MG63 (cell line): Measurements from ENCODE around the gene KCNMA1. TPM values are rescaled to one million over a fixed set of nuclear protein-coding genes. Genes with fewer than 3 reads are reported as not detected.

Experiments
- DNase-seq: peaks from one replicate; pipeline ENCODE4 v3.0.0-alpha.2; 2020
- H3K27me3 ChIP-seq: fragments of 250-450 bp; sonication (Bioruptor Pico); 2 replicates; pipeline ENCODE4 v1.5.1; 2020; ENCODE audit warnings: mild to moderate bottlenecking, moderate library complexity
- H3K36me3 ChIP-seq: fragments of 250-450 bp; sonication (Bioruptor Pico); 2 replicates; pipeline ENCODE4 v1.5.1; 2020; ENCODE audit warnings: mild to moderate bottlenecking, moderate library complexity
- H3K4me3 ChIP-seq: fragments of 250-450 bp; sonication (Bioruptor Pico); 2 replicates; pipeline ENCODE4 v1.5.1; 2020; ENCODE audit warnings: mild to moderate bottlenecking, moderate library complexity
- H3K9me3 ChIP-seq: fragments of 250-450 bp; sonication (Bioruptor Pico); 2 replicates; pipeline ENCODE4 v1.5.1; 2020; ENCODE audit warnings: mild to moderate bottlenecking, moderate library complexity
- total RNA-seq: library from RNA; depleted of rRNA; stranded (reverse); fragments of >200 nt; shearing (Covaris generic); gene quantifications from 2 replicates; pipeline ENCODE4 v1.2.3, GENCODE V29; 2014; ENCODE audit warnings: low replicate concordance

Gene KCNMA1
- total RNA-seq, 1 experiment from 2014 or later = 40.8 TPM

DNA sequence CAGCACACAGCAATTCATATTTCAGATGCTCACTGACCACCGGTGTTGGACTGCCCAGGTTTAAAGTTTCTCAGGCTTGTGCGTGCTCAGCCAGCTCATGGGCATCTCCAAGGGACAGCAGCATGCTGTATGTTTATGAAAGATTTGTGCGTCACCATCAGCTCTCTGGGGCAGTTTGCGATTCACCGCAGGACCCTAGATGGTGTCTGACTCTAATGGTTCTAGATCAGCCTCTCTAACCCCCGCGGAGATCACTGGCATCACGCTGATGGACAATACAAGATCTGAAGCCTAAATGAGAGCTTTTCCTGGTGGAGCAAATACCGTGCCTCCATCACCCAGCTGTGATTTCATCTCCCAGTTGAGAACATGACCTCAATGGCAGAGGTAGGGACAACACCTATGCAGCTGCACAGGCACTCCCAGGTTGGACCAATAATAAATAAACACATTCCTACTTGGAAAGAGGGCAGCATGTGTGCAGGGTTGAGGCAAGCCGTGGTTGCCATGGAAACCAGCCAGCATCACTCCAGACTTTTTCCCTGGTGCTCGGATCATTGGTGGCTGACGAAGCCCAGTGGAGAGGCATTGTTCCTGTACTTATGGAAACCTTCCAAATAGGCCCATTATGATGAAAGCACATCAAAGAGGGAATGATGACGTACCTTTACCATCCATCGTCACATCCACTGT is 253.6 kb downstream of the KCNMA1 start:
- H3K36me3 ChIP-seq = peaks cover 9% of the 10 kb centered on the region
- DNase-seq = no peak
- H3K27me3 ChIP-seq = no peaks in the 10 kb centered on the region
- H3K4me3 ChIP-seq = no peak overlapping the region
- no peaks in the 10 kb centered on the region for H3K9me3 ChIP-seq

DNA sequence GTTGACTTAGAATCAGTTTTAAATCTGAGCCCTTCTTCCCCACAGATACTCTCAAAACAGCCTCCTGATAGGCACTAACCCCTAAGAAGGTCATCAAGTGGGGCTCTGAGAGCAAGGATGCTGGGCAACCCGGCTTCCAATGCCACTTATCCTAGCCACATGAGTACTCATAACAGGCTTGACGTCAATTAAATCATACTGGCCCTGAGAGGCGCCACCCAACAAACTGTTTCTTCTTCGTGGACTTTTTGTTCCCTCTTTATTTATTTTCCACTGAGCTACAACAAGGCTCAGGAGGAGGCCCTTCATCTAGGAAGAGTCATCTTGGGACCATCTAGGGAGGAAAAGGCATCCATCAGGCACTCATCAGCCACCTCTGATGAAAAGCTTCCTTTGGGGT is 255.9 kb downstream of the KCNMA1 start:
- no peaks in the 10 kb centered on the region for H3K9me3 ChIP-seq
- DNase-seq = no peak
- no peaks in the 10 kb centered on the region for H3K27me3 ChIP-seq
- no peak overlapping the region for H3K4me3 ChIP-seq
- H3K36me3 ChIP-seq = peaks cover 7% of the 10 kb centered on the region

DNA sequence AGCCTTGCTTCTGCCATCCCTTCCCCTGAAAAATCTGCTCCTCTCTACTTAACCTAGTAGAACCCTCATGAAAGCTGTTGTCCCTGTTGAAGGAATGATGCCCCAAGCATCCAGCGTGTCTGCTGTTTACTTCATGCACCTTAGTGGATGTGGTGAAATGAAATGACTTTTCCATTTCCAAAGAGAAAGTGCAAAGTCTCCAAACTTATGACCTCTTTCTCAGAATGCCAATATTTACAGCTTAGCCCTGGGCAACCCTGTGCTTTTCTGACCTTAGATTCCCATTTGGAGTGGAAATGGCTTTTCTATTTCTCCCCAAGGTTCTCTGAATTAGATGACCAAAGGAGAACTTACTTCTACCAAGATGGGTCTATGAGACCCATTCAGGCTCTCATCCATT is 256.9 kb downstream of the KCNMA1 start:
- Histone ChIP-seq H3K27me3 (no peaks in the 10 kb centered on the region), H3K36me3 (peaks cover 6% of the 10 kb centered on the region), H3K4me3 (no peak overlapping the region), H3K9me3 (no peaks in the 10 kb centered on the region)
- no peak for DNase-seq

DNA sequence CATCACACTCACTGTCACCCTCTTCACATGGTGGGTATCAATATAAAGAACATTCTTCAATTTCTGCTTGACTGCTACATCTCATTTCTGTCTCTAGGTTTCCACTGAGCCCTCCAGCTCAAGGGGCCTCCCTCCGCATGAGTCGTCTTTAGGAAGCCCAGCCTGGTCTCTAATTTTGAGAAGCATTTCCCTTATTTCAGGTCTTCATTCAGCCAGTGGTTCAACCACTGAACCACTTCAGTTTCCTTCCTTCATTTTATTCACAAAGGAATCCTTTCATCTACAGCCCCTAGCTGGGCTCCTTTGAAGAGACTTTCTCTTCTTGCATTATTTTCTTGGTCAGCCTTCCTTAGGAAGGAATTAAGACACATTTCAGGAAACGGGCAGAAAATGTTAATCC is 257.4 kb downstream of the KCNMA1 start:
- Histone ChIP-seq H3K36me3 (peaks cover 6% of the 10 kb centered on the region), H3K27me3 (no peaks in the 10 kb centered on the region), H3K9me3 (no peaks in the 10 kb centered on the region), H3K4me3 (no peak overlapping the region)
- DNase-seq = no peak

DNA sequence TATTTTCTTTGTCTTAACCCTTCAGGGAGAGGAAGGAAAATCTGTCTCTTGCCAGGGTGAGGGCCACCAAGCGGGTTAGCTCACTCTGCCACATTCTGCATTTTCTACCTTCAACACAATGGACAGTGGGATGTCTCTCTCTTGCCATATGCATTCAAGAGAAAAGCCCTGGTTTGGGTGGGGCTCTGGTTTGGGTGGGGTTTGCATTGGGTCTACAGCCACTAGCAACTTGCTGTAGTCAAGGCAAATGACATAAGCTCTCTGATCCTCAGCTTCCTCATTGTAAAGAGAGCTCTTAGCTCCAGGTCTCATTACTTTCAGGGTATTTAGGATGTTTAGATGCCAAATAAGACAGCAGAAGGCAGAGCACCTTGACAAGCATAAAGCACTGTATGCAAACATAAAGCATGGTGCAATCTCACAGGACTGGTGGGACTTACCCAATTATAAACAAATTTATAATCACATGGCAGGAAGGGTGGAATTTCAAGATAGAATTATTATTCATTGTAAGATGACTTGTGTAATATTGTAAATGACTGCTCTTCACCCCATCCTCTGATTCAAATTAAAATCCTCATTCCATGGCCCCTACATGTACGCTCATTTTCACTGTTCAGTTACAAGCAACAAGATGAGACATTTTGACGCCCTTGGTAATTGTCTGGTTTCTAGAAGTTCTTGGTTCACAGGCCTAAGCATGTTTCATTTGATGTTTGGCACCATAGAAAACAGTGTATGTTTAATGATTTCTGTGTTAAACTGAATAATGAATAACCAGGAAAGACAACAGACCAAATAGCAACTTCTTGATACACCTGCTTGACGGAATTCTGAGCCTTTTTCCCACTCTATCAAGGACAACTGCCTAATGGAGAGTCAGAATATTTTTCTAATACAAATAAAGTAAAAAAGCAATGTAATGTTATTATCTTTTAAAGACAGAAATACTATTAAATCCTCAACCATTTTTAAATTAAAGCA is 258.9 kb downstream of the KCNMA1 start:
- no peak for DNase-seq
- Histone ChIP-seq H3K27me3 (no peaks in the 10 kb centered on the region), H3K36me3 (peaks cover 3% of the 10 kb centered on the region), H3K9me3 (no peaks in the 10 kb centered on the region), H3K4me3 (no peak overlapping the region)

DNA sequence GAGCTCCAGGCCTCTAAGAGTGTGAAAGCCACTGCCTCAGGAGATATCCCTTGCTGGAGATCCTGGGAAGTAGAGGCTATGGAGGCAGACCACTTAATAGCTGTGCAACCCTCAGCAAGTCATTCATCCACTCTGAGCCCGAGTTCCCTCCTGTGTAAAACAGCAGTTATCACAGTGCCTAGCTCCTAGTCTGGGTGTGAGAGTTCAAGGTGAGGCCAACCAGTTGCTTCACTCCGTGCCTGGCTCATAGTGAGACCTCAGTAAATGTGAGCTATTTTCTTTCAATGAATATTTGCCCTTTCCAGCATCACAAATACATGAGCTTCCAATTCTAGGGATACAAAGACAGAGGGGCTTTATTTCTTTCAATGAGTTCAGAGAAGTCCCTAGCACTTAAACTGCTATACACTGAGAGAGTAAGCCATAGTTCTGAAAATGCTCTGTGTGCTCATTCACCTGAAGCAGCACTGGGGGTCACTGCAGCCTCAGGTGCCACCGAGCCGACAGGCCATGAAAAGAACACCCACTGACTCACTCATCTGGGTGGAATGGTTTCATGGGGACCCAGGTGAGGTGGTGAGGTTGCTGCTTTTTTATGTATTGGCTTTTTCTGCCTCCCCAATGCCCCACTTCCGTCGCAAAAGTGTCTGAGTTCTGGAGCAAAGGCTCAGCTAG is 259.8 kb downstream of the KCNMA1 start:
- Histone ChIP-seq H3K4me3 (no peak overlapping the region), H3K27me3 (no peaks in the 10 kb centered on the region), H3K9me3 (no peaks in the 10 kb centered on the region), H3K36me3 (peaks cover 7% of the 10 kb centered on the region)
- DNase-seq = no peak

DNA sequence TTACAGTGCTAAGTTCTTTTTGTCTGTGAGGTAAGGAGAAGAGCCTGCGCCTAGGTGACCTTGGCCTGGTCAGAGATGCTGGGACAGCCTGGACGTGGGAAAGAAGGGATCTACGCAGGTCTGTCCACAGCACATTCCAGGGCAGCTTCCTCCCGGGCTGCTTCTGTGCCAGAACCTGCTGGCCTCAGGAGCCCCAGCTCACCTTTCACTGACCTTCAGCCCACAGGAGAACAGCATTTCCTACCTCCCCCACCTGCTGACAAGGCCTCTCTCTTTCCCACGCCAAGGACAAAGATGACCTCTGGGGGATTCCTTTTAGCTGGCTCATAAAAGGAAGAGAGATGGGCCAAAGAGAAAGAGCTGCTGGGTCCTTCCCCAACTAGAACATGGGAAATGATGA is 260.6 kb downstream of the KCNMA1 start:
- peaks cover 11% of the 10 kb centered on the region for H3K36me3 ChIP-seq
- no peak for DNase-seq
- H3K4me3 ChIP-seq = no peak overlapping the region
- no peaks in the 10 kb centered on the region for H3K9me3 ChIP-seq
- no peaks in the 10 kb centered on the region for H3K27me3 ChIP-seq

DNA sequence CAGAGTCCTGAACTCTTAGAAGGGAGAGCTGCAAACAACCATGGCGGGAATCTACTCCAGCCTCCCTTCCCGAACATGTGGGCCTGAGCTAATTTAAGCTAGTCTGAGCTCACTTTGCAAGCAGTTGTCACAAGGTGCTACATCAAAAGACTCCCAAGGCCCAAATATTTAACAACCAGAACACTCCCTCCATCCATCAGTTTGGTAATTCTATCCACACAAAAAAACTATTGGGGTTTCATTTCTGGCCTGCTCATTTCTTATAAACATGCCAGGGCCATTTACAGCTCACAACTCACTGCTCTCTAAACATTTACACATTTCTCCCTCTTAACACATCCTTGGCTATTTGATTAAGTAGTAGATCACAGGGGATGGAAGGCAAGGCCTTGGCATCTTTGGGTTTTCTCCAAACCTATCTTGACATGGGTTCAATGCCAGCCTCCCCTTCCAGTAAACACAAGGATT is 263.4 kb downstream of the KCNMA1 start:
- no peak for DNase-seq
- H3K9me3 ChIP-seq = no peaks in the 10 kb centered on the region; the same call in 1 of the 2 replicates
- H3K27me3 ChIP-seq = no peaks in the 10 kb centered on the region
- H3K4me3 ChIP-seq = no peak overlapping the region
- H3K36me3 ChIP-seq = peaks cover 18% of the 10 kb centered on the region

DNA sequence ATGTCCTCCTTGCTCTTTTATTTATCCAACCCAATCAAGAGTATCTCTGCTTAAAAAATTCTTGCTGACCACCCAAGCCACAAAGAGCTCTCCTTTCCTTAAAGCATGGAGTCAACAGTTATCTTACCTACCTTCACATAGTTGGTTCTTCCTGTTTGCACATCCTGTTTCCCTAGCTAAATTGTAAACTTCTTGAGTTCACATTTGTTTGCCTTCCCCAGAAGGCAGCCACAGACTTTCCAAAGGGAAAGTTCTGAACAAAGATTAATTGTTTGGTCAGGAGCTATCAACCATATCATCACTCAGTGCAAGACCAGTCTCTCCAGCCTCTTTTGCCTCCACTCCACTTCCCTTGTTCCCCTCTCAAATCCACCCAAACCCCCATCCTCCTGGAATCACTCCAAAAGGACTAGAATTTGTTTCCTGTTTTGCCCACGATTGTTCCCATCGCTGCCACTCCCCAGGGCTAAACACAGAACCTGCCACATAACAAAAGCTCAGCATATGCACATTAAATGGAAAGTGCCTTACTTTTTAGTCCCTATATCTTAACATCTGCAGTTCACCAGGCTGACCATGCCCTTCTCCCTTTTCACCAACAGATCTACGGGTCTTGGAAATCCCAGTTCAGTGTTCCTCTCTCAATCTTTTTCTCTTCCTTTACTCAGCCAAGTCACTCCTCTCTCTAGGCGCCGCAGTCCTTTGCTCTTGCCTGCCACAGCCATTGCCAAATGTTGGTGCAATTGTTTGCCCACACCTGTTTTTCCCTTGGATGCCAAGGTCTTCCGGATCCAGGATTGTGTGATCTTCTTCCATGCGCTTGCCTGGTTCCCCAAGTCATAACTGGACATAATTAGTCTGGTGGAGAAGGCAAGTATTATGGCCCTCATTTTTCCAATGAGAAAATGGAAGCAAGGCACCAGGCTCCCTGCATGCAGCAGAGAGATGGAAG is 265.5 kb downstream of the KCNMA1 start:
- H3K4me3 ChIP-seq = no peak overlapping the region
- H3K36me3 ChIP-seq = peaks cover 18% of the 10 kb centered on the region
- H3K27me3 ChIP-seq = no peaks in the 10 kb centered on the region
- H3K9me3 ChIP-seq = peaks cover 4% of the 10 kb centered on the region
- no peak for DNase-seq

DNA sequence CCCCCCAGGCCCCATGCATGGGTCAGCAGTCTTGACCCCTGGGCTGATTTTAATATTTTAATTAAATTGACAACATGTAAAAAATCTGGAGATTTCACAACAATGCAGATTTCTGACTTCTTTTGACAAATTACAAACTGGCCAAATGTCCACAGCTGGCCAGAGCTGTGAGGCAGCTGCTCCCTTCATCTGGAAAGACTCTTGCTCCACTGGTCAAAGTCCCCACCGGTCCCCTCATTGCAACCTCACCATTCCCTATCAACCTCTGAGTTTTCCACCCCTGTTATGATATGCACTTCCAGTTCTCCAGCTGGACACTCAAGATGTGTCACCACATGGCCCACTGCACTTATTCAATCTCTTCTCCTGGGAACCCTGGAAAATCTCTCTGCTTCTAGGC is 266.2 kb downstream of the KCNMA1 start:
- no peak for DNase-seq
- H3K4me3 ChIP-seq = no peak overlapping the region
- peaks cover 18% of the 10 kb centered on the region for H3K36me3 ChIP-seq
- peaks cover 4% of the 10 kb centered on the region for H3K9me3 ChIP-seq
- H3K27me3 ChIP-seq = no peaks in the 10 kb centered on the region

DNA sequence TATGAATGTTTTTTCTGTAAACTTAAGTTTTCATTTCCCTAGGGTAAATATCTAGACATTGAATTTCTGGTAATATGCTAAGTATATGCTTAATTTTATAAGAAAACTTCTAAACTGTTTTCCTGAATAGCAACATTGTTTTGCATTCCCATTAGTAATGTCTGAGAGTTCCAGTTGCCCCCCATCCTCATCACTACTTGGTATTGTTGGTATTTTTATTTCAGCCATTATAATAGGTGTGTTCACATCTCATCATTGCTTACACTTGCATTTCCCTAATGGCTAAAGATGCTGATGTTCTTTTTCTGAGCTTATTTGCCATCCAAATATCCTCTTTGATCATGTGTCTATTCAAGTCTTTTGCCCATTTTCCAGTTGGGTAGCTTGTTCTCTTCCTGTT is 269.6 kb downstream of the KCNMA1 start:
- Histone ChIP-seq H3K27me3 (no peaks in the 10 kb centered on the region), H3K36me3 (peaks cover 13% of the 10 kb centered on the region), H3K9me3 (peaks cover 4% of the 10 kb centered on the region), H3K4me3 (no peak overlapping the region)
- DNase-seq = no peak

DNA sequence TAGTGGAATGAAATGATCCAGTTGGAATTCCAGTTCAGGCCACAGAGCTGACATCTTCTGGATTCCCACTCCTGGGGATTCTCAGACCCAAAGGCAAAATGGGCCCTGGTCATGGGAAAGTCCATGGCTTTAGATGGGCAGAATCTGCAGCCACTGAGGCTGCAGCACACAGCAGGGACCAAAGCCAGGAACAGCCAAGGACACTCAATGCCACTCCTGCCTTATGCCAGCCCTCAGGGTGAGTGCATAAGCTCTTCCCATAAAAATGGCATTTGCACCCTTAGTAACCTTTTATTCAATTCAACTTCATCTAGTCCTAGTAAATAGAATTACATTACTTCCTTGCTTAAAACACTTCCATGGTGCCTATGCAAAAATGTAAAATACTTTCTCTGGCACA is 274.4 kb downstream of the KCNMA1 start:
- Histone ChIP-seq H3K36me3 (peaks cover 3% of the 10 kb centered on the region; the same call in 1 of the 2 replicates), H3K27me3 (no peaks in the 10 kb centered on the region), H3K9me3 (no peaks in the 10 kb centered on the region), H3K4me3 (no peak overlapping the region)
- DNase-seq = no peak

DNA sequence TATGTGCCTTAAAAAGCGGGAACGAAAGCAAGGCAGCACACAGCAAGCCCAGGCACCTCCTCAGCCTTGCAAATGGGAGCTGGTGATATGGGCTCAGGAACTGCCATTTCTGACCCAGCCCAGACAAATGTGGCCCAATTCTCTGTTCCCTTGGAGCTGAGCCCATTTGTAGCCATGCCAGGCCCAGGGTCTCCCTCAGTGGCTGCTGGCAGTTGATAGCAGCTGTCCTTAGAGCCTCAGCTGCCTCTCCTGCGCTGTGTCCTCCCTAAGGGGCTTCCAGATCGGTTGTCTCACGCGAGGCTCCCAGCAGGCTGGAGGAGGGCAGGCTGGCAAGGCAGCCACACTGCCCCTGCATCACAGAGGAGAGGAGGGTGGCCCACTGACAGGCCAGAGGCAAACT is 275.8 kb downstream of the KCNMA1 start:
- peaks cover 3% of the 10 kb centered on the region; the same call in 1 of the 2 replicates for H3K36me3 ChIP-seq
- H3K9me3 ChIP-seq = no peaks in the 10 kb centered on the region
- H3K27me3 ChIP-seq = no peaks in the 10 kb centered on the region
- DNase-seq = no peak
- H3K4me3 ChIP-seq = no peak overlapping the region

DNA sequence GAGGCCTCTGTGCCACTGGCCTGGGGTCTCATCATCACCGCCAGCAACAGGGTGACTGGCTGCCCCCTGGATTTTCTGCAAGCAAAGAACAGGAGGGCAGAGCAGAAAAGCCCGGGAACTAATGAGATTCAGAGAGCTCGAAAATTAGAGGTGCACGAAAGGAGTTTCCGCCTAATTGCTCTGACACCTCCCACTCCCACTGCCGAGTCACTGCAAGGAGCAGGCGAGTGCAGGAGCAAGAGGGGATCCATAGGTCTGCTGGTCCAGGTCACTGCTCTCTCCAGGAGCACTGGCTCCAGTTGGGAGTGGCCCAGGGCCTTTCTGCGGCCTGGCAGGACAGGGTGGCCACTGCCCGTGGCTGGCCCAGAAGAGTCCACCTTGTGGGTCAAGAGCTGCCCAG is 276.2 kb downstream of the KCNMA1 start:
- H3K9me3 ChIP-seq = no peaks in the 10 kb centered on the region
- H3K36me3 ChIP-seq = peaks cover 3% of the 10 kb centered on the region; the same call in 1 of the 2 replicates
- DNase-seq = no peak
- no peak overlapping the region for H3K4me3 ChIP-seq
- no peaks in the 10 kb centered on the region for H3K27me3 ChIP-seq

DNA sequence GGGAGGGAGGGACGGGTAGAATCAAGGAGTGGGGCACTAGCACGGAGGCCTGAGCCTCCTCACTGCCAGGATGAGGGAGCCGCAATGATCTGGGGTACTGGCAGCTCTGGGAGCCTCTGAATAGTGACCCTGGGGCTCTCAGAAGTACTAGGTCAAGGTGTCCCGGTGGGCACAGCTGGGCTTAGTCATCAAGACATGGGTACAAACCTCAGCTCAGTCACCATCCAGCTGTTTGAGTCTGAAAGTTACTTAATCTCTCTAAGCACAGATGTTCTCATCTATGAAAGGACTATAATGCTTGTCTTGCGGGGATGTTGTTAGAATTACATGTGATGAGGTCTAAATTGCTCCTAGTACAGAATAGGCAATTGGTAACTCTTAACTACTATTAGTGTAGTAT is 276.8 kb downstream of the KCNMA1 start:
- Histone ChIP-seq H3K4me3 (no peak overlapping the region), H3K27me3 (no peaks in the 10 kb centered on the region), H3K36me3 (peaks cover 3% of the 10 kb centered on the region; the same call in 1 of the 2 replicates), H3K9me3 (no peaks in the 10 kb centered on the region)
- DNase-seq = no peak

DNA sequence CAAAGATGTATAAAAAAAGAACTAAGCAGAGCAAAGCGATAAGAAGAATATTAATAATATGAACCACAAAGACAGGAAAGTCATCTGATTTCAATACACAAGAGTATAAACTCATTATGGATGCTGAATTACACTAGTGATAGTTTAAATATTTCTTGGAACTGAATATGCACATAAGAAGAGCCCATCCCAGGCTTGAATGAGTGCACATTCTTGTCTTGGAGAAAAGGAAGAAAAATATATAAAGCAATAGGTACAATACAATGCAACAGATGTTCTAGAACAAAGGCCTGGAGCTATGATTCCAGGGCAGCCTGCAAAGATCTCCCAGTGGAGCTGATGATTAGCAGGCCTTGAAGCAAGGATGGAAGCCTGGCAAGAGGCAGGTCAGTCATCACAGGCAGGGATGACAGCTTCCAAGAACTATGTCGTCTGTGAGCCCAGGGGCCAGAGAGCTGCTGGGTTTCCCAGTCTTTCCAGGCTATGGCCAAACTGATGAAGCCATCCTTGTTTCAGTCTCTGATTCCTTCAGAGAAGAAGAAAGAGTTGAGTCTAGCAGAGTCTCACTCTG is 277.6 kb downstream of the KCNMA1 start:
- DNase-seq = peak; percentile 29
- H3K9me3 ChIP-seq = no peaks in the 10 kb centered on the region
- H3K4me3 ChIP-seq = no peak overlapping the region
- no peaks in the 10 kb centered on the region for H3K27me3 ChIP-seq
- peaks cover 7% of the 10 kb centered on the region; the same call in 1 of the 2 replicates for H3K36me3 ChIP-seq
